ENCODE results near the gene INIP.

DNA sequence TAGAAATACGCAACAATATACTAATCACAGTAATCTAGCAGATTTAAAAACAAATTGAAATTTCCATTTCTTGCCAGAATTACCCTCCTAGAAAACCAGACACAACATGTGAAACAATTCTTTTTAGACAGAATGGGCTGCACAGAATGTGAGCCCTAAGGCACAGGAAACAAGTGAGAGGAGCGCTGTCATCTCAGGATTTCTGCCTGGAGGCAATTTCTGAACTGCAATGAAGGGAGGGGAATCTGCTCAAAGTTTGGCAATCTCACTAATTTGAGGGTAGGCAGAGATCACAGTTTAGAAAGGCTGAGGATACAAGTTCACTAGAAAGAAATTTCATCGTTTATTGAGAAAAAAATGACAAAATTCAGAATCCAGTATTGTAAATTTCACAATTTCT is 70.3 kb downstream of the INIP start:
- TF ChIP-seq, protein P1, sequence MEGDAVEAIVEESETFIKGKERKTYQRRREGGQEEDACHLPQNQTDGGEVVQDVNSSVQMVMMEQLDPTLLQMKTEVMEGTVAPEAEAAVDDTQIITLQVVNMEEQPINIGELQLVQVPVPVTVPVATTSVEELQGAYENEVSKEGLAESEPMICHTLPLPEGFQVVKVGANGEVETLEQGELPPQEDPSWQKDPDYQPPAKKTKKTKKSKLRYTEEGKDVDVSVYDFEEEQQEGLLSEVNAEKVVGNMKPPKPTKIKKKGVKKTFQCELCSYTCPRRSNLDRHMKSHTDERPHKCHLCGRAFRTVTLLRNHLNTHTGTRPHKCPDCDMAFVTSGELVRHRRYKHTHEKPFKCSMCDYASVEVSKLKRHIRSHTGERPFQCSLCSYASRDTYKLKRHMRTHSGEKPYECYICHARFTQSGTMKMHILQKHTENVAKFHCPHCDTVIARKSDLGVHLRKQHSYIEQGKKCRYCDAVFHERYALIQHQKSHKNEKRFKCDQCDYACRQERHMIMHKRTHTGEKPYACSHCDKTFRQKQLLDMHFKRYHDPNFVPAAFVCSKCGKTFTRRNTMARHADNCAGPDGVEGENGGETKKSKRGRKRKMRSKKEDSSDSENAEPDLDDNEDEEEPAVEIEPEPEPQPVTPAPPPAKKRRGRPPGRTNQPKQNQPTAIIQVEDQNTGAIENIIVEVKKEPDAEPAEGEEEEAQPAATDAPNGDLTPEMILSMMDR (IDR thresholded peaks at IDR 0.05): no peak
- no peak for TF ChIP-seq POLR2A (IDR thresholded peaks at IDR 0.05)

All from heart left ventricle (tissue), 13 donors.